Measurements from ENCODE around the gene TMEM271.

Gene TMEM271

GRCh38 chr4:576245-576821 is at the start of gene TMEM271:
Gene TMEM271 (minus strand): TSS chr4:576295. CDS start chr4:576062, 233 bp downstream.
- DNase-seq (ENCODE audit: low read depth) = no peak

- no peak for DNase-seq (ENCODE audit: low read depth)
Measured at GRCh38 chr4:625631-626161, 49.6 kb upstream of the TMEM271 start.

- DNase-seq (ENCODE audit: low read depth) = no peak
Measured at GRCh38 chr4:624705-625590, 48.9 kb upstream of the TMEM271 start, which contains the start of gene PDE6B. Gene PDE6B (plus strand): TSS chr4:625573. CDS start chr4:625627, 54 bp downstream.

DNA sequence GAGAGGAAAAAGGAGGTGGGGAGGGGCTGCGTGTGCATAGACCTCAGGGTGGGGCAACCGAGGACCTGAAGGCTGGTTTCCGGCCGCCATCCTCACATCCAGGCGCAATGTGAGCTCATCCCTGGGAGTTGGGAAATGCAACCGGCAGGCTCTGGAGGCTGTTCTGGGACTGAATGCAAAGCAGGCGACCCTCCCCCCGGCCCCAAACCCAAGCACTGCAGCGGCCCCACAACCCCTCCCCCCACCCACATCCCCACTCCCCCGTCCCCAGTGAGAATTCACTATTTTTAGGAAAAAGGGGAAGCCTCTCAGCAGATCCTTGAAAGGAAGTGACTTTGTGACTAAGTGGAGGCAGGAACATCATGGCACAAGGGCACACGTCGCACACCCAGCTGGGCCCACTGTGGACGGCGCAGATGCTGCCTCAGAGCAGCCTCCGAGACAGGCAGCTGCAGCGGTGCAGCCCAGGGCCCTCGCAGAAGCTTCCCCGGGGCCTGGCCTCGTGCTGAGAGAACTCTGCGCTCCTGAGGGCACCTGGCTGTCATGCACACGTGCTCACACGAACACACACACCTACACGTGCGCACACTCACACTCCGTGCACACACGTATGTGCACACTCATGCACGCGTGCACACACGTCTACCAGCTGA is 47.9 kb upstream of the TMEM271 start:
- DNase-seq (ENCODE audit: low read depth) = no peak

- DNase-seq (ENCODE audit: low read depth) = no peak
Measured at GRCh38 chr4:622996-623913, 47.2 kb upstream of the TMEM271 start.

GRCh38 chr4:622071-622995 is 46.2 kb upstream of the TMEM271 start:
- no peak for DNase-seq (ENCODE audit: low read depth)

DNA sequence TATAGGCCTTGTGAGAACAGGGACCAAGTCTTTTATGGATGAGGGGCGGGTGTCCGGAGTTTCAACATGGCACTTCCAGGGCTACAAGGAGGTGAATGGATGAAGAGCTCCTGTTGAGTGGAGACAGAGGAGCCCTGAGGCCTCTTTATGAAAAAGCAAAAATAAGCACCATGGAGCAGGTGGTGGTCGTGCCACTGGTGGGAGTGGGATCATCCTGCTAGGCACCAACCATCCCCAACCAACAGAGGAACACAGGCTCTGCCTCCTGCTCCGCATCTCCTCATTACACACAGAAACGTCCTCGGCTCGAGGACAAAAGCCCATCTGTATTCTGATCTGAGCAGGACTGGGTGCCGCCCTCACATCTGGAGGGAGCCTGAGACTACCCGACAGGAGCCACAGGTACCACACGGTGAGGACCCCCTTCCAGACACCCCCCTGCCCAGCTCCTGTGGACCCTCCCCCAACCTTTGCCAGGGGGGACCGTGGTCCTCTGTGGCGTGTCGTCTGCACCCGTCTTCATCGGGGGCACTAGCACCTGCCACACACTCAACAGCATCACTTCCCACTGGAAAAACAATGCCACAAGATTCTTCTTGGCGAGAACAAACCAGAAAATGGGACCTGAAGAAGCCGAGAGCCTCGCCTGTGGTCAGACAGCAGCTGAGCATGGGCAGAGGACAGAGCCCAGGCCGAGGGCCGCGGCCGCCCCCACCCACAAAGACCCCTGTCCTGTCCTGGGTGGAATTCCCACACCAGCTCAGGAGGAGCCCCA is 45.4 kb upstream of the TMEM271 start:
- no peak for DNase-seq (ENCODE audit: low read depth)

- no peak for DNase-seq (ENCODE audit: low read depth)
Measured at GRCh38 chr4:620851-621261, 44.8 kb upstream of the TMEM271 start.

DNA sequence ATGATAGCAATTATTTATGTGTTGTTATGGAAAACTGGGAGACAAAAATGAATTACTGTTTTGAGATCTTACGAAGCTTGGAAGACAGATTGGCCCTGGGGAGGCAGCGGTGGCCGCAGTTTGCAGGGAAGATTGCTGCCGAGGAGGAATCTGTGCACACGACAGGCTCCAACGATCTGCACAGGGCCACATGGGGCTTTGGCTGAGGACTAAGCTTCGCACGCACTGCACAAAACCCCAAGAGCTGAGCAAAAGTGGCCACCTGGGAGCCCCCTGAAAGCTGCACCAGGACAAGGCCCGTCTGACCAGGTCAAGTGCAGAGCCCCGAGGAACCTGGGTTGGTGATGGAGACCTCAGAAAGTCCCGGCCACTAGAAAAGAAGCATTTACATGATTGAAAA is 44.1 kb upstream of the TMEM271 start:
- DNase-seq (ENCODE audit: low read depth) = no peak

DNA sequence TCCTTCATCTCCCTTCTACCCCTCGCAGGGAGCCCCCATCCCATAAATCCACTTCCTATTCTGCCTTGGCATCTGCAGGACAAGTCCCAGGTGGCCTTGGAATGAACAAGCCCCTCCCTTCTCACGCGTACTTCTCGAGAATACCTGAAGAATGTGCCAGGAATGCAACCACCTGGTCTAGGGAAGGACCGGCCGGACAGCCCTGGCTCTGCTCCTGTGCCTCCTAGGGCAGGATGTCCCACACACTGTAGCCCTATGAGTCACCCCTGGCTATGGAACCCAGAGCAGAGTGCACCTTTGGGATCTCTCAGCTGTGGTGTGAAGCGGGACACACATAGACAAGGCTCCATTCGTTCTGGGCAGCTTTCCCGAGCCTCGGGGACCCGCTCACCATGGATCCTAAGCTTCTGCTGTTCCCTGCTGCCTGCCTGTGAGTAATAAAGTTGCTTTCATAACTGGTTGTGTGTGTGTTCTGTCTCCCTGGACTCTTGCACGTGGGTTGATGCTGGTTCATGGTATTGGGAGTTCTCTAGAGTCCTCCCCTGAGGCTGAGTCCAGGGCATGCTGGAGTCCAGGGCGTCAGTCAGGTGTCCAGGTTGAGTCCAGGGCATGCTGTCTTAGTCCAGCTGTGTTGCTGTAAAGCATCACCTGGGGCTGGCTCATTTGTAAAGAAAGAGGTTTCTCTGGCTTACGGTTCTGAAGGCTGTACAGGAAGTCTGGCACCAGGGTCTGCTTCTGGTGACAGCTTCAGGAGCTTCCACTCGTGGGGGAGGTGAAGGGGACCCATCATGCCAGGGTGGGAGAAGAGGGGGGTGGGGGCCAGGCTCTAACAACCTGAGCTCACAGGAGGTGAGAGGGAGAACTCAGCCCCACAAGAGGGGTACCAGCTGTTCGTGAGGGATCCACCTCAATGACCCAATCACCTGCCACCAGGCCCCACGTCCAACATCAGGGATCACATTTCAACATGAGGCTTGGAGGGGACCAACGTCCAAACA is 41.8 kb upstream of the TMEM271 start:
- no peak for DNase-seq (ENCODE audit: low read depth)

- no peak for DNase-seq (ENCODE audit: low read depth)
Measured at GRCh38 chr4:616911-617643, 41.0 kb upstream of the TMEM271 start.

DNA sequence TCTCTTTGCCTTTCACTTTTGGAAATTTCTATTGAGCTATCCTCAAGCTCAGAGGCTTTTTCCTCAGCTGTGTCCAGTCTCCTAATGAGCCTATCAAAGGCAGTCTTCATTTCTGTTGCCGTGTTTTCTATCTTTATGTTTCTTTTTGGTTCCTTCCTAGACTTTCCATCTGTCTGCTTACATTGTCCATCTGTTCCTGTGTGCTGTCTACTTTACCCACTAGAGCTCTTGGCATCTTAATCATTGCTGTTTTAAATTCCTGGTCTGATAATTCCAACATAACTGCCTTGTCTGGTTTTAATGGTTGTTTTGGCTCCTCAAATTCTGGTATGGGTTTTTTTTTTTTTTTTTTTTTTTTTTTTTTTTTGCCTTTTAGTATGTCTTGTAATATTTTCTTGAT is 40.0 kb upstream of the TMEM271 start:
- DNase-seq (ENCODE audit: low read depth) = no peak

- no peak for DNase-seq (ENCODE audit: low read depth)
Measured at GRCh38 chr4:613126-613525, 37.0 kb upstream of the TMEM271 start.

DNA sequence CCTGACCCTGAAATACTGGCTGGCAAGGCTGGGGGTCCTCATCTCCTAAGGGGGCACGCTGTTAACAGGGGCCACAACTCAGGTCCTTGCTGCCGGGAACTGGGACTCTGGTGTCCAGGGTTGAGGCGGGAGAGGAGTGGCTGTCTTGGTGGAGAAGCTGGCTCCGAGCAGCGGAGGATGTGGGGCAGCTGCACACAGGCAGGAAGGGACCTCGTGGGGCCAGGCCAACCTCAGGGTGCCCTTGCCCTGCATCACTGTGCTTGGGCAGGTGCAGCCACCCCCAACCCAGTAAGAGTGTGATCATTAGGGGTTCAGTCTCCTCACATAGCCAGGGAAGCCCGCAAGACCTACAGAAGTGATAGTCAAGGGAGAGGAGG is 36.6 kb upstream of the TMEM271 start:
- no peak for DNase-seq (ENCODE audit: low read depth)

GRCh38 chr4:612052-612748 is 36.1 kb upstream of the TMEM271 start:
- DNase-seq (ENCODE audit: low read depth) = no peak

- no peak for DNase-seq (ENCODE audit: low read depth)
Measured at GRCh38 chr4:610411-611261, 34.5 kb upstream of the TMEM271 start.
